Measurements from ENCODE around the gene TMIGD2.
"Not testable (repeated sequence)": the region's sequence is repeated elsewhere in the genome, so short reads cannot be mapped to it uniquely, and the experiment has no call there.

Gene TMIGD2

GRCh38 chr19:4266253-4267000 lies 35.8 kb downstream of the TMIGD2 start:
- no peak for DNase-seq

- no peak for DNase-seq
Observed at GRCh38 chr19:4264812-4265211, 37.4 kb downstream of the TMIGD2 start.

GRCh38 chr19:4260613-4261191 lies 41.5 kb downstream of the TMIGD2 start:
- DNase-seq: no peak

- no peak for DNase-seq
Observed at GRCh38 chr19:4258181-4258580, 44.0 kb downstream of the TMIGD2 start.

GRCh38 chr19:4257025-4257424 lies 45.2 kb downstream of the TMIGD2 start:
- no peak for DNase-seq

GRCh38 chr19:4256563-4256962 lies 45.6 kb downstream of the TMIGD2 start:
- no peak for DNase-seq

DNA sequence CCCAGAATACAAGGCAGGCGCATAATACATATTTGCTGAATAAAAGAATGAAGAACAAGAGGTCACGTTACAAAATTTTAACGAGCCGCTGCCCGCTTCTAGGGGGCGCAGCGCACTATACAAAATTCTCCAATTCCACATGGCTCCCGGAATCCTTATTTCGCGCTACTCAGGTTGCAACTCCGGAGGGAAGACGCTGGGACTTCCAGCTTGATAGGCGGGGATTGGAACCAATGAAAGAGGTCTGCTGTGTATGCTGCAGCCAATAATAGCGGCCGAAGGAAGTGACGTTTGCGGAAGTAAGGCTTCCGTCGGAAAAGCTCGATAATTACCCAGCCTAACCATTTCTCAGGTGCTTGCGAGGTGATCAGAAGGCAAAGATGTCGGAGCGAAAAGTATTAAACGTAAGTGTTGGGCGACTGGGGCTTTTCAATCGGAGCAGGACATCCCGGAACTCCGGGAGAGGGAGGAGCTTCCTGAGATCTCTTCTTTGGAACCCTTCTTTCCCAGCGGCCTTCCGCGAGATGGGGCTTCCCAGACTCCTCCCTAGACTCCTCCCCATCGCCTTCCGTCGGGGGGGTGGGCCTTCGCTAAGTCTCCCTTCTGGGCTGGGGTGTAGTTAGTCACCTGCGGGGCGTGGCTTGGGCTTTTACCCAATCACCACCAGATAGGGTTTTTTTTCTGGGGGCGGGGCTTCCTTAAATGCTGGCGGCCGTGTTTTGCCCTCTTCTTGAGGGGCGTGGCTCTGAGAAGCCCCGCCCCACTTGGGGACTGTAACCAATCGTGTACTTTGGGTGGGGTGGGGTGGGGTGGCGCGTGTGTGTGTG lies 55.2 kb downstream of the TMIGD2 start, which contains the start of gene YJU2:
TSS of gene YJU2 (plus strand) at position 314 of the 827 bp plus-strand sequence. CDS start at position 381, 67 bp downstream.
- peak; percentile 100 for DNase-seq

GRCh38 chr19:4245938-4246337 lies 56.3 kb downstream of the TMIGD2 start:
- DNase-seq: not testable (repeated sequence)
